Large intestine (tissue), 12 donors: Measurements from ENCODE around the gene TPBG. TPM values are rescaled to one million over a fixed set of nuclear protein-coding genes. Genes with fewer than 3 reads are reported as not detected.

Experiments used
- DNase-seq, 2 donors: peaks; one replicate each; pipeline versions ENCODE4 v3.0.0 to v3.0.0-alpha.2; 2013
- H3K27ac ChIP-seq: one replicate; pipeline ENCODE4 v1.5.1; 2013; ENCODE audit warnings: low read length
- H3K27me3 ChIP-seq: 2 replicates; pipeline ENCODE4 v1.6.1; 2013; ENCODE audit warnings: low read length; ENCODE audit not compliant: control insufficient read depth, insufficient read depth
- H3K36me3 ChIP-seq: 2 replicates; pipeline ENCODE4 v1.6.1; 2013; ENCODE audit warnings: low read length; ENCODE audit not compliant: control insufficient read depth, insufficient read depth
- H3K4me1 ChIP-seq: one replicate; pipeline ENCODE4 v1.6.1; 2013; ENCODE audit warnings: low read length; ENCODE audit not compliant: control insufficient read depth, insufficient read depth
- H3K4me3 ChIP-seq: one replicate; pipeline ENCODE4 v1.5.1; 2013; ENCODE audit warnings: low read length
- H3K9me3 ChIP-seq: one replicate; pipeline ENCODE4 v1.6.1; 2013; ENCODE audit warnings: mild to moderate bottlenecking, low read depth, low read length, moderate library complexity; ENCODE audit not compliant: control insufficient read depth
- WGBS: methylation state at CpG from one replicate; pipeline ENCODE4 v1.1.5; 2013; ENCODE audit warnings: low lambda C conversion rate; ENCODE audit not compliant: insufficient coverage; 5-methylcytosine and 5-hydroxymethylcytosine counted together
- long read RNA-seq, 11 donors: transcript quantifications; one replicate each; lab custom pipeline, GENCODE V29; 2026
- polyA plus RNA-seq: library from polyadenylated mRNA; unstranded; fragments of 120-200 nt; gene quantifications from one replicate; pipeline ENCODE4 v1.2.1, GENCODE V29; 2013

TPBG gene
- polyA plus RNA-seq: 5.4 TPM
- long read RNA-seq, donor 1, partial matches to known transcripts: 0 of 1 reads
- long read RNA-seq, donor 1, other reads (novel, unspliced or antisense): 0 of 1 reads
- long read RNA-seq, donor 2, full-length matches to known transcripts: 3 of 3 reads
- long read RNA-seq, donor 2, partial matches to known transcripts: 0 of 3 reads
- long read RNA-seq, donor 2, other reads (novel, unspliced or antisense): 0 of 3 reads
- long read RNA-seq, donor 3, full-length matches to known transcripts: 2 of 2 reads
- long read RNA-seq, donor 3, partial matches to known transcripts: 0 of 2 reads
- long read RNA-seq, donor 3, other reads (novel, unspliced or antisense): 0 of 2 reads
- long read RNA-seq, donor 4: 0 reads
- long read RNA-seq, donor 5, full-length matches to known transcripts: 3 of 3 reads
- long read RNA-seq, donor 5, partial matches to known transcripts: 0 of 3 reads
- long read RNA-seq, donor 5, other reads (novel, unspliced or antisense): 0 of 3 reads
- long read RNA-seq, donor 6, full-length matches to known transcripts: 6 of 6 reads
- long read RNA-seq, donor 6, partial matches to known transcripts: 0 of 6 reads
- long read RNA-seq, donor 6, other reads (novel, unspliced or antisense): 0 of 6 reads
- long read RNA-seq, donor 7, full-length matches to known transcripts: 7 of 7 reads
- long read RNA-seq, donor 7, partial matches to known transcripts: 0 of 7 reads
- long read RNA-seq, donor 7, other reads (novel, unspliced or antisense): 0 of 7 reads
- long read RNA-seq, donor 8, full-length matches to known transcripts: 4 of 4 reads
- long read RNA-seq, donor 8, partial matches to known transcripts: 0 of 4 reads
- long read RNA-seq, donor 8, other reads (novel, unspliced or antisense): 0 of 4 reads
- long read RNA-seq, donor 9, full-length matches to known transcripts: 3 of 3 reads
- long read RNA-seq, donor 9, partial matches to known transcripts: 0 of 3 reads
- long read RNA-seq, donor 9, other reads (novel, unspliced or antisense): 0 of 3 reads
- long read RNA-seq, donor 10, full-length matches to known transcripts: 2 of 2 reads
- long read RNA-seq, donor 10, partial matches to known transcripts: 0 of 2 reads
- long read RNA-seq, donor 10, other reads (novel, unspliced or antisense): 0 of 2 reads
- long read RNA-seq, donor 11, full-length matches to known transcripts: 3 of 3 reads
- long read RNA-seq, donor 11, partial matches to known transcripts: 0 of 3 reads
- long read RNA-seq, donor 11, other reads (novel, unspliced or antisense): 0 of 3 reads

- no CpG with 5 or more reads among the region's 41 CpGs for WGBS
- peaks cover 46% of the 10 kb centered on the region for H3K27me3 ChIP-seq
- DNase-seq: peak; percentile 21 to 50
Observed at GRCh38 chr6:82363428-82364086, at the start of gene TPBG. TPBG (plus strand) TSS chr6:82363817; CDS start chr6:82364962, 1,145 bp downstream.

GRCh38 chr6:82322386-82322785 lies 41.2 kb upstream of the TPBG start:
- H3K4me1 ChIP-seq: no peaks in the 10 kb centered on the region
- H3K27ac ChIP-seq: no peak overlapping the region
- no peaks in the 10 kb centered on the region for H3K36me3 ChIP-seq
- no peaks in the 10 kb centered on the region for H3K9me3 ChIP-seq
- no CpG with 5 or more reads among the region's 1 CpG for WGBS
- H3K4me3 ChIP-seq: no peak overlapping the region
- no peaks in the 10 kb centered on the region for H3K27me3 ChIP-seq
- DNase-seq: no peak

More at GRCh38 chr6:82363428-82364086, at the start of gene TPBG:
- Histone ChIP-seq H3K4me1 (peaks cover 2% of the 10 kb centered on the region), H3K9me3 (peaks cover 8% of the 10 kb centered on the region), H3K4me3 (peak within 1 kb of the TSS; percentile 45), H3K36me3 (no peaks in the 10 kb centered on the region), H3K27ac (peak within 1 kb of the TSS; percentile 32)

- Histone ChIP-seq H3K27ac (no peak overlapping the region), H3K36me3 (no peaks in the 10 kb centered on the region), H3K4me1 (no peaks in the 10 kb centered on the region), H3K27me3 (no peaks in the 10 kb centered on the region), H3K9me3 (no peaks in the 10 kb centered on the region), H3K4me3 (no peak overlapping the region)
- 55% methylated on average over 2 of the region's 4 CpGs for WGBS
- no peak for DNase-seq
Observed at GRCh38 chr6:82329766-82330165, 33.9 kb upstream of the TPBG start.

GRCh38 chr6:82330171-82330804 lies 33.3 kb upstream of the TPBG start:
- no CpG with 5 or more reads among the region's 2 CpGs for WGBS
- H3K27ac ChIP-seq: no peak overlapping the region
- no peaks in the 10 kb centered on the region for H3K4me1 ChIP-seq
- DNase-seq: no peak
- H3K36me3 ChIP-seq: no peaks in the 10 kb centered on the region
- no peak overlapping the region for H3K4me3 ChIP-seq
- H3K9me3 ChIP-seq: no peaks in the 10 kb centered on the region
- H3K27me3 ChIP-seq: no peaks in the 10 kb centered on the region

GRCh38 chr6:82331031-82331773 lies 32.4 kb upstream of the TPBG start:
- Histone ChIP-seq H3K4me1 (no peaks in the 10 kb centered on the region), H3K36me3 (no peaks in the 10 kb centered on the region), H3K4me3 (no peak overlapping the region), H3K27ac (no peak overlapping the region), H3K9me3 (no peaks in the 10 kb centered on the region), H3K27me3 (no peaks in the 10 kb centered on the region)
- no peak for DNase-seq
- WGBS: no CpG with 5 or more reads among the region's 2 CpGs

GRCh38 chr6:82333781-82334180 lies 29.8 kb upstream of the TPBG start:
- H3K36me3 ChIP-seq: no peaks in the 10 kb centered on the region
- H3K27me3 ChIP-seq: no peaks in the 10 kb centered on the region
- no peaks in the 10 kb centered on the region for H3K4me1 ChIP-seq
- no peak overlapping the region for H3K4me3 ChIP-seq
- H3K27ac ChIP-seq: no peak overlapping the region
- DNase-seq: no peak
- no peaks in the 10 kb centered on the region for H3K9me3 ChIP-seq
- WGBS: no CpG with 5 or more reads among the region's 1 CpG

GRCh38 chr6:82337688-82338257 lies 25.8 kb upstream of the TPBG start:
- H3K36me3 ChIP-seq: no peaks in the 10 kb centered on the region

GRCh38 chr6:82348130-82348529 lies 15.5 kb upstream of the TPBG start:
- Histone ChIP-seq H3K4me3 (no peak overlapping the region), H3K9me3 (no peaks in the 10 kb centered on the region), H3K36me3 (no peaks in the 10 kb centered on the region), H3K27me3 (no peaks in the 10 kb centered on the region), H3K4me1 (no peaks in the 10 kb centered on the region), H3K27ac (no peak overlapping the region)
- no CpG with 5 or more reads among the region's 6 CpGs for WGBS
- no peak for DNase-seq

More at GRCh38 chr6:82337688-82338257, 25.8 kb upstream of the TPBG start:
- H3K4me3 ChIP-seq: no peak overlapping the region
- no peak for DNase-seq
- H3K27me3 ChIP-seq: no peaks in the 10 kb centered on the region
- H3K27ac ChIP-seq: no peak overlapping the region
- no peaks in the 10 kb centered on the region for H3K4me1 ChIP-seq
- H3K9me3 ChIP-seq: peaks cover 4% of the 10 kb centered on the region
- 100% methylated on average over 1 of the region's 4 CpGs for WGBS

- Histone ChIP-seq H3K9me3 (no peaks in the 10 kb centered on the region), H3K4me1 (no peaks in the 10 kb centered on the region), H3K27ac (no peak overlapping the region), H3K36me3 (no peaks in the 10 kb centered on the region), H3K4me3 (no peak overlapping the region), H3K27me3 (no peaks in the 10 kb centered on the region)
- no peak for DNase-seq
- no CpG with 5 or more reads among the region's 2 CpGs for WGBS
Observed at GRCh38 chr6:82353848-82354247, 9.8 kb upstream of the TPBG start.
